T-helper 17 cell (primary cell): ENCODE measurements around the gene TSC2. TPM values are rescaled to one million over a fixed set of nuclear protein-coding genes. Genes with fewer than 3 reads are reported as not detected.
"Not testable (repeated sequence)": the region's sequence is repeated elsewhere in the genome, so short reads cannot be mapped to it uniquely, and the experiment has no call there.

Experiments used
- ATAC-seq: fragments of 150-1000 bp; cut with Tn5 transposase; 2 replicates; pipeline ENCODE4 v1.10.0; 2021; ENCODE audit warnings: mild to moderate bottlenecking, moderate library complexity
- DNase-seq, 3 donors: peaks; one replicate each; pipeline versions ENCODE4 v3.0.0 to v3.0.0-alpha.2; 2020 to 2021
- H3K9me3 ChIP-seq: one replicate; pipeline ENCODE4 v1.7.0; 2013; ENCODE audit warnings: low read length, mild to moderate bottlenecking; ENCODE audit not compliant: control insufficient read depth, poor library complexity, severe bottlenecking
- H3K27ac Mint-ChIP-seq: one replicate; pipeline ENCODE4 v1.8.0; 2022; ENCODE audit warnings: mild to moderate bottlenecking, moderate library complexity, mixed read lengths
- H3K27me3 Mint-ChIP-seq: one replicate; pipeline ENCODE4 v1.8.0; 2022; ENCODE audit warnings: mixed read lengths
- H3K36me3 Mint-ChIP-seq: one replicate; pipeline ENCODE4 v1.8.0; 2022; ENCODE audit warnings: low read depth, mixed read lengths
- H3K4me1 Mint-ChIP-seq: one replicate; pipeline ENCODE4 v1.8.0; 2022; ENCODE audit warnings: mild to moderate bottlenecking, mixed read lengths
- H3K4me3 Mint-ChIP-seq: one replicate; pipeline ENCODE4 v1.8.0; 2022; ENCODE audit warnings: mild to moderate bottlenecking, moderate library complexity, mixed read lengths
- total RNA-seq, 4 donors: library from RNA in 2 of 4; stranded (reverse) in 2 of 4; gene quantifications; one replicate each; pipeline ENCODE4 v1.2.3 and lab custom pipeline; 2022 to 2026

Gene TSC2
- total RNA-seq, 2 donors from 2014 or later, result 123 TPM

- Mint-ChIP-seq H3K27ac (no peak overlapping the region), H3K36me3 (no peaks in the 10 kb centered on the region), H3K4me3 (no peak overlapping the region), H3K4me1 (peaks cover 7% of the 10 kb centered on the region), H3K27me3 (no peaks in the 10 kb centered on the region)
- no peak for DNase-seq
- ATAC-seq, result no peak
- H3K9me3 ChIP-seq, result no peaks in the 10 kb centered on the region
Measured at GRCh38 chr16:2029350-2029749, 18.4 kb upstream of the TSC2 start.

DNA sequence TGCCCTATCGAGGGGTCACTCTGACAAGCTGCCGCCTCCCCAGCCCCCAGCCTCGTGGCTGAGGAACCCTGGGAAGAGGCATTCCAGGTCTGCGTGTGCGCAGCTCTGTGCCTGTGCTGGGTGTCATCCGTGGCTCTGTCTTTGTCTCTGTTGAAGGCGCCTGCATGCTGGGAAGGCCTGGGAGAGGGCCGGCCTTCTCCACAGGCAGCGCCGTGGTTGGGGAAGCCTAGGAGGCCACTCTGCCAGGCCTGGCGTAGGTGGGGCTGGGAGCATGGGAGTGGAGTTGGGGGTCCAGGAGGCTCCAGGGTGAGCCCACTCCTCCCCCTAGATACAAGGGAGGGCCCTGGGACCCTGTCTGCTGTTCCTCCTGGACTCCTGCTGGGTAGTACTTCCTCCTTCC lies 17.7 kb upstream of the TSC2 start:
- Mint-ChIP-seq H3K4me1 (peaks cover 7% of the 10 kb centered on the region), H3K36me3 (no peaks in the 10 kb centered on the region), H3K4me3 (no peak overlapping the region), H3K27ac (no peak overlapping the region), H3K27me3 (no peaks in the 10 kb centered on the region)
- ATAC-seq (no peak), DNase-seq (no peak)
- H3K9me3 ChIP-seq, result no peaks in the 10 kb centered on the region

DNA sequence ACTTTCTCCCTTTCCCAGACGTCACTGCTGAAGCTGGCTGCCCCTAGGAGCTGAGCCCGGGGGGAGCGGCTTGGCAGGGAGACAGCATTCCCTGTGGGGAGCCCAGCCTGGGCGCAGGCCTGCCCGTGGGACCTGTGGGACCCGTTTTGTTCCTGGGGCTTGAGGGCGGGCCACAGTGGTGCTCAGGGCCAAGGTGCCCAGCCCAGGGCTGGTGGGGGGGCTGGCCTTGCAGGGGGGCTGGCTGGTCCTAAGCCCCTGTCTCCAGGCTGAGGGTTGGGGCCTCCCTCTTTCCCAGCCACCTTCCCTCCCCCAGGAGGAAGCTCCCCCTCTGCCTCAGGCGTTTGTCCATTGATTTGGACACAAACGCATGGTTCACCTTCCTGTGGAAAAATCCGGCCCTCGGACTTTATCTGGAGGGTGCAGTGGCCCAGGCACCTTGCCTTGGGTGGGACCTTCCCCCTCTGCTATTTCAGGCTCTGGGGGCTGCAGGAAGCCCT lies 16.7 kb upstream of the TSC2 start:
- H3K36me3 Mint-ChIP-seq, result no peaks in the 10 kb centered on the region
- DNase-seq, result no peak
- H3K4me1 Mint-ChIP-seq, result peaks cover 7% of the 10 kb centered on the region
- no peak overlapping the region for H3K4me3 Mint-ChIP-seq
- H3K27ac Mint-ChIP-seq, result no peak overlapping the region
- ATAC-seq, result no peak
- no peaks in the 10 kb centered on the region for H3K9me3 ChIP-seq
- no peaks in the 10 kb centered on the region for H3K27me3 Mint-ChIP-seq

DNA sequence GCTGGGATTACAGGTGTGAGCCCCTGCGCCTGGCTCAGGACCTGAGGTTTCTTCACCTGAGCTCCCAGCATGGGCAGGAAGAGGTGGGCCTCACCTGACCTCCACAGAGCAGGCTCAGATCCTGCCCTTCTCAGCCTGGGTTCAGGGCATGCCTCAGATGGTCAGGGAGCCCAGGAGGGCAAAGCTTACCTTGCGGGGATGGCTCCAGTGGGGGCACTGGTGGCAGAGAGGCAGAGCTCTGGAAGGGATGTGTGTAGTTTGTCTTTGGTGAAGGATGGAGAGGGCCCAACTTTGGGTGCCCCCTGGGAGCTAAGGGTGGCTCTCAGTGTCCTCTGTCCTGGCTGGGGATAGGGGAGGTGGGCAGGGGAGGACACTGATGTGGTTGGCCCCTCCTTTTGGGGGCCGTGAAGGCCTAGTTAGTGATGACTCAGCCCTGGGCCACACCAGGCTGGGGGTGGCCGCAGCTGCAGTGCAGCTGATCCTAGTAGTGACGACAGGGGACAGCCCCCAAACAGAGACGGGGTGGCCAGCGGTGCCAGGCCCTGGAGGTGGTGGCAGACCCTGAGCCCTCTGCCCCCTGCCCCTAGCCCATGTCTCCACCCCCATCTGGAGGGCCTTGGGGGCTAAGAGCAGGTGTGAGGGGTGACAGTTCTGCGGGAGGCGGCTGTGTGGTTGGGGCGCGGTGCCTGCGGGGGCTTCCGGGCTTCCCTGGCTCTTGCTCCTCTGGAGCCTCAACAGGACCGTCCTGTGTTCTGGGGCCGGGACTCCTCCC lies 15.3 kb upstream of the TSC2 start:
- DNase-seq, result no peak
- ATAC-seq, result no peak
- Mint-ChIP-seq H3K4me1 (peaks cover 5% of the 10 kb centered on the region), H3K27ac (no peak overlapping the region), H3K27me3 (no peaks in the 10 kb centered on the region), H3K4me3 (no peak overlapping the region), H3K36me3 (no peaks in the 10 kb centered on the region)
- no peaks in the 10 kb centered on the region for H3K9me3 ChIP-seq

- no peak overlapping the region for H3K4me3 Mint-ChIP-seq
- H3K4me1 Mint-ChIP-seq, result peaks cover 4% of the 10 kb centered on the region
- H3K27me3 Mint-ChIP-seq, result no peaks in the 10 kb centered on the region
- DNase-seq (no peak), ATAC-seq (no peak)
- H3K27ac Mint-ChIP-seq, result no peak overlapping the region
- H3K9me3 ChIP-seq, result no peaks in the 10 kb centered on the region
- no peaks in the 10 kb centered on the region for H3K36me3 Mint-ChIP-seq
Measured at GRCh38 chr16:2033057-2033908, 14.5 kb upstream of the TSC2 start.

DNA sequence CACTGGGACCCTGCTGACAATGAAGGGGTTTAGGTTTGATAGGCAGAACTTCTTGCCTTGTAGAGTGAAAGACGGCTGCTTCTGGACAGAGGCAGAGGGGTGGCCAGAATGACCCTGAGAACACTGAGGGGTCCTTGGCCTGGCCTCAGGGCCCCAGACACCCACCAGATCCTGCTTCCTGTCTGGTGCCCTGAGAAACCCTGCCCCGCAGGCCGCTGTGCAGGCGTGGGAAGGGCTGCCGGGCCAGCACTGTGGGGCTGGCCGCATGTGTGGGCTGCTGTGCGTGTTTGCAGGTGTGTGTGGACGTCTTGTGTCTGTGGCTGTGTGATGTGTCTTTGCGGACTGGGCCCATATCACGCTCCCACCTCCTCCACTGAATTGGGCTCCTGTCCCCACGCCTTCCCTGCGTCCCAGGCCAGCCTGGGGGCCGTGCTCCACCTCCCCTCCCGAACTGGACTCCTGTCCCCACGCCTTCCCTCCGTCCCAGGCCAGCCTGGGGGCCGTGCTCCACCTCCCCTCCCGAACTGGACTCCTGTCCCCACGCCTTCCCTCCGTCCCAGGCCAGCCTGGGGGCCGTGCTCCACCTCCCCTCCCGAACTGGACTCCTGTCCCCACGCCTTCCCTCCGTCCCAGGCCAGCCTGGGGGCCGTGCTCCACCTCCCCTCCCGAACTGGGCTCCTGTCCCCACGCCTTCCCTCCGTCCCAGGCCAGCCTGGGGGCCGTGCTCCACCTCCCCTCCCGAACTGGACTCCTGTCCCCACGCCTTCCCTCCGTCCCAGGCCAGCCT lies 13.7 kb upstream of the TSC2 start:
- H3K4me1 Mint-ChIP-seq, DNase-seq, ATAC-seq, H3K4me3 Mint-ChIP-seq, H3K36me3 Mint-ChIP-seq, H3K9me3 ChIP-seq, H3K27ac Mint-ChIP-seq, H3K27me3 Mint-ChIP-seq: not testable (repeated sequence)

GRCh38 chr16:2034696-2035430 lies 12.9 kb upstream of the TSC2 start:
- no peaks in the 10 kb centered on the region for H3K36me3 Mint-ChIP-seq
- no peak overlapping the region for H3K27ac Mint-ChIP-seq
- no peak overlapping the region for H3K4me3 Mint-ChIP-seq
- H3K4me1 Mint-ChIP-seq, result peaks cover 4% of the 10 kb centered on the region
- ATAC-seq, result no peak
- no peaks in the 10 kb centered on the region for H3K9me3 ChIP-seq
- no peak for DNase-seq
- H3K27me3 Mint-ChIP-seq, result no peaks in the 10 kb centered on the region

DNA sequence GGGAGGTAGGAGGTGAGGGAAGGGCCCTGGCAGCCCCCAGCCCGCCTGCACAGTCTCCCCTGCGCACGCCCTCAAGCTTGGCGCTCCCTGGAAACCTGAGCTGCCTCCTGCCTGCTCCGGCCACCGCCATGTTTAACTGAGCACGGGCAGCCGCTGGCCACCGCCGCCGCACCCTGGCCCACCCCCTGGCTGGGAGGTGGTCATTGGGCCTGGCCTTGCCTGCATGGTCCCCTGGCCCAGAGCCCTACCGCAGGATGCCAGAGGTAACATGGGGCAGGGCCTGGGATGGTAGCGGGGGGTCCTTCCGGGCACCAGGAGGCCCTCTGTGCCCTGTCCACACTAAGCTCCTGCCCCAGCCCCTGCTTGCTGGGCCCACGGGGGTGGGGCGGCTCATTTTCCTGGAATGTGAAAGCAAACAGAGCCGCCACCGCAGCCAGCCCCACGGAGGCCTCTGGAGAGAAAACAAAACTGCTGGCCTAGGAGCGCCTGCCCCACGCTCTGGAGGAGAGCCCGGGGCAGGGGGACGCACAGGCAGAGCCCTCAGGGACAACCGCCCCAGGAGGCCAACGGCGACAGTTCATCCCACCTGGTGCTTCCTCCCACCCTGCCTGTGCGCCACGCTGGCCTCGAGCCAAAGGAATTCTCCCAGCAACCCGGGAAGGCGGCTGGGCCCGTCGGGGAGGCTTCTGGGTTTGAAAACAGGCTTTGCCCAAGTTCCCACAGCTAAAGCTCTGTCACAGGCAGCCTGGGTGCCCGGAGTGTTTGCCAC lies 12.2 kb upstream of the TSC2 start:
- ATAC-seq, result no peak
- no peaks in the 10 kb centered on the region for H3K9me3 ChIP-seq
- Mint-ChIP-seq H3K4me3 (no peak overlapping the region), H3K27ac (no peak overlapping the region), H3K4me1 (peaks cover 4% of the 10 kb centered on the region), H3K27me3 (no peaks in the 10 kb centered on the region), H3K36me3 (no peaks in the 10 kb centered on the region)
- DNase-seq, result no peak

- H3K4me1 Mint-ChIP-seq, result peaks cover 4% of the 10 kb centered on the region
- DNase-seq (no peak), ATAC-seq (no peak)
- H3K4me3 Mint-ChIP-seq, result no peak overlapping the region
- H3K9me3 ChIP-seq, result no peaks in the 10 kb centered on the region
- H3K36me3 Mint-ChIP-seq, result no peaks in the 10 kb centered on the region
- H3K27me3 Mint-ChIP-seq, result no peaks in the 10 kb centered on the region
- no peak overlapping the region for H3K27ac Mint-ChIP-seq
Measured at GRCh38 chr16:2036200-2036966, 11.4 kb upstream of the TSC2 start.

GRCh38 chr16:2037115-2037514 lies 10.7 kb upstream of the TSC2 start:
- no peak for ATAC-seq
- peaks cover 4% of the 10 kb centered on the region for H3K4me1 Mint-ChIP-seq
- no peak for DNase-seq
- H3K36me3 Mint-ChIP-seq, result no peaks in the 10 kb centered on the region
- H3K27me3 Mint-ChIP-seq, result no peaks in the 10 kb centered on the region
- H3K4me3 Mint-ChIP-seq, result no peak overlapping the region
- no peak overlapping the region for H3K27ac Mint-ChIP-seq
- H3K9me3 ChIP-seq, result no peaks in the 10 kb centered on the region

DNA sequence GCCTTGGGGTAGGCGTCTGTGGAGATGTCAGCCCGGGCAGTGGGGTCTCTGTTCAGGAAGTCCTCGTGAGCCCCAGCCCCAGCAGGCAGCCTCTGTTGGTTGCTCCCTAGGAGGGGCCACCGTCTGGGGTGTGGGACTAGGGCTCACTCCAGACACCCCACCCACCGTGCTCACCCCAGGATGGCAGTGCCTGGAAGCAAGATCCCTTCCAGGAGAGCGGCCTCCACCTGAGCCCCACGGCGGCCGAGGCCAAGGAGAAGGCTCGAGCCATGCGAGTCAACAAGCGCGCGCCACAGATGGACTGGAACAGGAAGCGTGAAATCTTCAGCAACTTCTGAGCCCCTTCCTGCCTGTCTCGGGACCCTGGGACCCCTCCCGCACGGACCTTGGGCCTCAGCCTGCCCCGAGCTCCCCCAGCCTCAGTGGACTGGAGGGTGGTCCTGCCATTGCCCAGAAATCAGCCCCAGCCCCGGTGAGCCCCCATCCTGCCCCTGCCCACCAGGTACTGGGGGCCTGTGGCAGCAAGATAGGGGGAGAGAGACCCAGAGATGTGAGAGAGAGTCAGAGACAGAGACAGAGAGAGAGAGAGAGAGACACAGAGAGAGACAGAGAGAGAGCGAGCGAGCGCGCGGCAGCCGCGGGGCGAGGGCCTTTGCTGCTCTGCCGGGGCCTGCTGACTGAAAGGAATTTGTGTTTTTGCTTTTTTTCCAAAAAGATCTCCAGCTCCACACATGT lies 10.0 kb upstream of the TSC2 start:
- no peak for ATAC-seq
- no peak overlapping the region for H3K27ac Mint-ChIP-seq
- no peaks in the 10 kb centered on the region for H3K4me1 Mint-ChIP-seq
- no peaks in the 10 kb centered on the region for H3K9me3 ChIP-seq
- no peak overlapping the region for H3K4me3 Mint-ChIP-seq
- no peaks in the 10 kb centered on the region for H3K36me3 Mint-ChIP-seq
- no peak for DNase-seq
- H3K27me3 Mint-ChIP-seq, result no peaks in the 10 kb centered on the region
